Transverse colon (tissue), 4 donors: ENCODE measurements around the gene ATOH8. TPM values are rescaled to one million over a fixed set of nuclear protein-coding genes. Genes with fewer than 3 reads are reported as not detected.
A peak's percentile ranks its signal among the peaks of the same experiment; 100 is the strongest.

Experiments used
- DNase-seq: peaks from one replicate; pipeline ENCODE4 v3.0.0-alpha.2; 2019
- H3K27ac ChIP-seq, 4 donors: fragments of 200-600 bp; sonication (generic); 2 replicates each; pipeline ENCODE4 v1.5.1; 2016 to 2018; ENCODE audit warnings: inconsistent platforms in 4 of 4
- H3K27me3 ChIP-seq: fragments of 200-600 bp; sonication (generic); 2 replicates; pipeline ENCODE4 v1.5.1; 2017; ENCODE audit warnings: inconsistent platforms
- H3K36me3 ChIP-seq, 4 donors: fragments of 200-600 bp; sonication (generic); 2 replicates each; pipeline ENCODE4 v1.5.1; 2017 to 2019; ENCODE audit warnings: inconsistent platforms in 4 of 4
- H3K4me1 ChIP-seq, 4 donors: fragments of 200-600 bp; sonication (generic); 2 replicates each; pipeline ENCODE4 v1.5.1; 2017 to 2020; ENCODE audit warnings: inconsistent platforms in 4 of 4
- H3K4me3 ChIP-seq, 4 donors: fragments of 200-600 bp; sonication (generic); 1 replicate in 1 of 4; 2 replicates in 3 of 4; pipeline versions ENCODE4 v1.5.1 to v1.6.1; 2017 to 2019; ENCODE audit warnings: inconsistent platforms in 4 of 4
- H3K9me3 ChIP-seq, 2 donors: fragments of 200-600 bp; sonication (generic); 2 replicates each; pipeline ENCODE4 v1.5.1; 2017 to 2019; ENCODE audit warnings: inconsistent platforms in 2 of 2
- CTCF ChIP-seq, 5 experiments: fragments of 200-600 bp in 3 of 5; fragments of 450-650 bp in 2 of 5; sonication (generic) in 3 of 5; IDR thresholded peaks; 1 replicate in 2 of 5; 2 replicates in 3 of 5; pipeline ENCODE4 v1.5.1; 2016 to 2017; ENCODE audit warnings: antibody characterized with exemption in 5 of 5, inconsistent platforms in 3 of 5, mild to moderate bottlenecking in 2 of 5, moderate library complexity in 1 of 5
- EP300 ChIP-seq: sonication (generic); formaldehyde crosslinking; IDR thresholded peaks from one replicate; pipeline ENCODE4 v1.6.1; 2017; ENCODE audit warnings: antibody characterized with exemption, low read depth
- POLR2A ChIP-seq: fragments of 450-650 bp; IDR thresholded peaks from one replicate; pipeline ENCODE4 v1.6.1; 2016; ENCODE audit warnings: antibody characterized with exemption, mild to moderate bottlenecking, moderate library complexity
- POLR2AphosphoS5 ChIP-seq, 3 donors: sonication (generic); formaldehyde crosslinking; IDR thresholded peaks; one replicate each; pipeline ENCODE4 v1.6.1; 2016; ENCODE audit warnings: antibody characterized with exemption in 3 of 3
- WGBS, 2 donors: methylation state at CpG; one replicate each; pipeline ENCODE4 v1.1.5; 2018; ENCODE audit warnings: low coverage in 1 of 2; 5-methylcytosine and 5-hydroxymethylcytosine counted together
- in situ Hi-C, 4 donors: fragments of 200-750 bp; cut with MboI; loops; one replicate each; pipeline versions ENCODE4 v1.15.0 to v1.15.1; 2017; ENCODE audit warnings: low sequenced_read_pairs in 3 of 4, low pct_ligation_motif_present in 1 of 4, low pct_unique_long_range_greater_than_20kb in 1 of 4
- intact Hi-C: fragments of 100-400 bp; cut with DNase I; formaldehyde crosslinking; loops from one replicate; pipeline ENCODE4 v1.15.1; 2023; ENCODE audit warnings: low total_unique reads
- total RNA-seq, 4 donors: library from RNA; depleted of rRNA; stranded (reverse); fragments of >200 nt; gene quantifications; one replicate each; pipeline ENCODE4 v1.1.0, GENCODE V29; 2016

ATOH8 gene
- total RNA-seq, 4 donors from 2014 or later: 7.4 to 32.6 (median 14.4) TPM

- intact Hi-C loops: no loop called here
- 43% methylated on average over 8 of the region's 8 CpGs; no CpG with 5 or more reads in 1 of the 2 donors for WGBS, 2 donors
These were observed 14.9 kb downstream of the ATOH8 start for GRCh38 chr2:85768713-85769112.

GRCh38 chr2:85769236-85769982, 15.6 kb downstream of the ATOH8 start:
- Histone ChIP-seq H3K27me3 (no peaks in the 10 kb centered on the region), H3K36me3 (no peaks in the 10 kb centered on the region), H3K27ac (peak overlapping the region in 2 of 4 donors; percentile 2 to 64), H3K4me3 (no peak overlapping the region), H3K4me1 (peaks cover 54 to 65% (median 57%) of the 10 kb centered on the region in 4 donors), H3K9me3 (no peaks in the 10 kb centered on the region)
- no peak for DNase-seq
- WGBS, 2 donors: 70% methylated on average over 11 of the region's 12 CpGs; no CpG with 5 or more reads in 1 of the 2 donors
- TF ChIP-seq POLR2AphosphoS5 (IDR thresholded peaks at IDR 0.05): no peak
- TF ChIP-seq EP300: no peak
- TF ChIP-seq CTCF (IDR thresholded peaks at IDR 0.05): peak in 2 of 5 experiments; percentile 12 to 15
- no peak for TF ChIP-seq POLR2A
- in situ Hi-C loops: no loop called here
- intact Hi-C loops: no loop called here

More at GRCh38 chr2:85768713-85769112, 14.9 kb downstream of the ATOH8 start:
- Histone ChIP-seq H3K27me3 (no peaks in the 10 kb centered on the region), H3K4me3 (no peak overlapping the region), H3K27ac (peak overlapping the region in 3 of 4 donors; percentile 2 to 64 (median 11)), H3K36me3 (no peaks in the 10 kb centered on the region), H3K4me1 (peaks cover 49 to 58% (median 51%) of the 10 kb centered on the region in 4 donors), H3K9me3 (no peaks in the 10 kb centered on the region)
- in situ Hi-C loops: no loop called here
- DNase-seq: peak; percentile 51
- TF ChIP-seq POLR2A (no peak), EP300 (no peak), CTCF (IDR thresholded peaks at IDR 0.05) (no peak), POLR2AphosphoS5 (IDR thresholded peaks at IDR 0.05) (no peak)

- DNase-seq: no peak
- intact Hi-C loops: no loop called here
These were observed 16.2 kb downstream of the ATOH8 start for GRCh38 chr2:85769983-85770362.

More at GRCh38 chr2:85769983-85770362, 16.2 kb downstream of the ATOH8 start:
- Histone ChIP-seq H3K27ac (peak overlapping the region in 2 of 4 donors; percentile 64 to 87), H3K4me3 (no peak overlapping the region), H3K4me1 (peaks cover 59 to 69% (median 62%) of the 10 kb centered on the region in 4 donors), H3K9me3 (no peaks in the 10 kb centered on the region), H3K27me3 (no peaks in the 10 kb centered on the region), H3K36me3 (no peaks in the 10 kb centered on the region)
- WGBS, 2 donors: 87% methylated on average over 7 of the region's 7 CpGs; no CpG with 5 or more reads in 1 of the 2 donors
- in situ Hi-C loops: no loop called here
- TF ChIP-seq CTCF (IDR thresholded peaks at IDR 0.05): no peak
- TF ChIP-seq EP300: no peak
- TF ChIP-seq POLR2A: no peak
- TF ChIP-seq POLR2AphosphoS5 (IDR thresholded peaks at IDR 0.05): no peak
